ENCODE data around the gene THAP7. TPM values are rescaled to one million over a fixed set of nuclear protein-coding genes. Genes with fewer than 3 reads are reported as not detected.

THAP7 gene
- total RNA-seq, 1 donor from 2014 or later = 13.8 TPM

Other genes starting within 250 kb of the THAP7 start
- not detected in 2 replicates for gene SERPIND1, start 228.0 kb downstream of the THAP7 start, total RNA-seq
- 20.3 and 40.3 TPM in 2 replicates for gene PI4KA, start 143.3 kb downstream of the THAP7 start, total RNA-seq
- 6.0 and 8.5 TPM in 2 replicates for gene SNAP29, start 143.1 kb downstream of the THAP7 start, total RNA-seq
- gene CRKL, start 84.7 kb downstream of the THAP7 start, total RNA-seq = 50.2 and 54.4 TPM in 2 replicates
- gene AIFM3, start 34.9 kb downstream of the THAP7 start, total RNA-seq = 0.05 and 0.17 TPM in 2 replicates
- gene LZTR1, start 19.8 kb downstream of the THAP7 start, total RNA-seq = 51.6 and 60.9 TPM in 2 replicates
- under 0.01 TPM in 1 of 2 replicates, not detected in the other for gene P2RX6, start 13.0 kb upstream of the THAP7 start, total RNA-seq
- not detected in 2 replicates for gene SLC7A4, start 30.4 kb upstream of the THAP7 start, total RNA-seq
- gene LRRC74B, start 43.8 kb upstream of the THAP7 start, total RNA-seq = not detected in 2 replicates

Measured in dermis blood vessel endothelial cell (primary cell).